Astrocyte (in vitro differentiated cells and primary cell): Measurements from ENCODE around the gene TMPO.

ENCODE experiments used
- CTCF ChIP-seq: IDR thresholded peaks from 2 replicates; pipeline ENCODE4 v1.5.1; 2011; ENCODE audit warnings: low read depth, mild to moderate bottlenecking, inconsistent platforms, low read length, moderate library complexity; ENCODE audit not compliant: insufficient read depth
- EZH2 ChIP-seq: IDR thresholded peaks from 2 replicates; pipeline ENCODE4 v1.6.1; 2012; ENCODE audit warnings: mild to moderate bottlenecking, low read length, inconsistent platforms; ENCODE audit not compliant: insufficient read depth

GRCh38 chr12:98572010-98572409, 56.6 kb downstream of the TMPO start:
- TF ChIP-seq CTCF (peak; percentile 31), EZH2 (no peak)
